IPS-18c (cell line): ENCODE measurements around the gene TMEM19.

ENCODE experiments used
- H3K4me3 ChIP-seq: 2 replicates; pipeline ENCODE4 v1.7.0; 2013; ENCODE audit warnings: low read depth, mild to moderate bottlenecking, low read length, moderate library complexity; ENCODE audit not compliant: insufficient read depth
- H3K9me3 ChIP-seq: one replicate; pipeline ENCODE4 v1.6.1; 2013; ENCODE audit warnings: mild to moderate bottlenecking, low read length, moderate library complexity; ENCODE audit not compliant: control insufficient read depth, insufficient read depth

Gene TMEM19

GRCh38 chr12:71732357-71732712 lies 46.5 kb downstream of the TMEM19 start:
- Histone ChIP-seq H3K4me3 (no peak overlapping the region), H3K9me3 (no peaks in the 10 kb centered on the region)

- Histone ChIP-seq H3K4me3 (no peak overlapping the region), H3K9me3 (no peaks in the 10 kb centered on the region)
These were observed 51.3 kb downstream of the TMEM19 start for GRCh38 chr12:71737197-71737596.

GRCh38 chr12:71742998-71743397 lies 57.1 kb downstream of the TMEM19 start:
- no peaks in the 10 kb centered on the region for H3K9me3 ChIP-seq
- H3K4me3 ChIP-seq, result no peak overlapping the region

- no peak overlapping the region for H3K4me3 ChIP-seq
- H3K9me3 ChIP-seq, result no peaks in the 10 kb centered on the region
These were observed 58.8 kb downstream of the TMEM19 start for GRCh38 chr12:71744522-71745300.

GRCh38 chr12:71746974-71747611 lies 61.2 kb downstream of the TMEM19 start:
- H3K9me3 ChIP-seq, result no peaks in the 10 kb centered on the region
- no peak overlapping the region for H3K4me3 ChIP-seq

- Histone ChIP-seq H3K4me3 (no peak overlapping the region), H3K9me3 (no peaks in the 10 kb centered on the region)
These were observed 62.4 kb downstream of the TMEM19 start for GRCh38 chr12:71748081-71748850.

- Histone ChIP-seq H3K9me3 (no peaks in the 10 kb centered on the region), H3K4me3 (no peak overlapping the region)
These were observed 63.8 kb downstream of the TMEM19 start for GRCh38 chr12:71749666-71750065.

- H3K4me3 ChIP-seq, result no peak overlapping the region
- no peaks in the 10 kb centered on the region for H3K9me3 ChIP-seq
These were observed 67.0 kb downstream of the TMEM19 start for GRCh38 chr12:71752891-71753290.
